ENCODE results near the gene NID2.

- TF ChIP-seq ZBTB11 (CRISPR knock-in tag; IDR thresholded peaks at IDR 0.05) (no peak), CTCF (IDR thresholded peaks at IDR 0.05 in 2 of 3, conservative IDR thresholded peaks at IDR 0.05 in 1 of 3; ENCODE audit: control insufficient read depth in 2 of 3, extremely low read depth in 1 of 3, insufficient read depth in 1 of 3, low read depth in 3 of 3, low read length in 3 of 3) (no peak), EZH2 (IDR thresholded peaks at IDR 0.05; ENCODE audit: borderline replicate concordance, control insufficient read depth, low read depth, low read length) (no peak)
These were observed 28.3 kb downstream of the NID2 start for GRCh38 chr14:52040598-52040997.

Measured in GM12878 (cell line).